ENCODE measurements around the gene ACSL1. TPM values are rescaled to one million over a fixed set of nuclear protein-coding genes. Genes with fewer than 3 reads are reported as not detected.

ACSL1 gene
- total RNA-seq, 2 experiments from 2014 or later = 24.3 to 32.9 TPM

DNA sequence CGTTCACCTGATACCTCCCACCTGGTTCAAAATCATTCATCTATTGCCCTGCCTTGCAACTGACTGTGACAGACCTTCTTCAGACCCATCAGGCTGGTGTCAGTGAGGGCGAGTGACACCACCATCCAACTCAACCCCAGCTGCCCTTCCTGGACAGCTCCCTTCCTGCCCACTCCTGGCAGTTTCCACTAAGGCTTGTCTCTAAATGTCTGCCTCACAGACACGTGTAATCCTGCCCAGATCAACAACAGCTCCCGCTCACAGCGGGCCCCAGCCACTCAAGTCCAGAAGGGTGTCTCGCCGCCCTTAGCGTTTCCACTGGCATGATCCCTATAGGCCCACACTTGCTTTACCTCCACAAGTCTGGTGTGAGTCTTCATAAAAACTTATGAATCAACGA lies 28.9 kb downstream of the ACSL1 start:
- DNase-seq (ENCODE audit: low spot score) = no peak
- intact Hi-C loops (cut with micrococcal nuclease; ENCODE audit: unreplicated experiment) = no loop called here
- H3K36me3 ChIP-seq (ENCODE audit: insufficient read depth, low read length) = peaks cover 14% of the 10 kb centered on the region; the same call in 1 of the 2 replicates
- H3K79me2 ChIP-seq (ENCODE audit: insufficient read depth, low read depth, low read length) = no peaks in the 10 kb centered on the region
- no peaks in the 10 kb centered on the region for H3K9me2 ChIP-seq (ENCODE audit: insufficient read depth, low read length)
- H3K4me1 ChIP-seq (ENCODE audit: insufficient read depth, low read length, poor library complexity, severe bottlenecking) = no peaks in the 10 kb centered on the region
- ChIA-PET POLR2A (no interaction called here), CTCF (ENCODE audit: unreplicated experiment) (no interaction called here)
- BruUV-seq (replicated peaks) = no TSS peak
- TF ChIP-seq CTCF (conservative IDR thresholded peaks at IDR 0.05; ENCODE audit: low read length) (no peak), EZH2phosphoT487 (IDR thresholded peaks at IDR 0.05; ENCODE audit: borderline replicate concordance, low read depth, low read length) (no peak)
- H3K4me3 ChIP-seq (ENCODE audit: low read depth, low read length, poor library complexity, severe bottlenecking) = no peak overlapping the region
- no peak overlapping the region for H3K4me2 ChIP-seq (ENCODE audit: low read length)
- H2AFZ ChIP-seq (ENCODE audit: low read length) = no peak overlapping the region
- no peaks in the 10 kb centered on the region for H3K9me3 ChIP-seq (ENCODE audit: low read length)
- no peak overlapping the region for H3K27ac ChIP-seq (ENCODE audit: low read depth, low read length, poor library complexity, severe bottlenecking)
- H4K20me1 ChIP-seq (ENCODE audit: insufficient read depth, low read length) = no peaks in the 10 kb centered on the region

DNA sequence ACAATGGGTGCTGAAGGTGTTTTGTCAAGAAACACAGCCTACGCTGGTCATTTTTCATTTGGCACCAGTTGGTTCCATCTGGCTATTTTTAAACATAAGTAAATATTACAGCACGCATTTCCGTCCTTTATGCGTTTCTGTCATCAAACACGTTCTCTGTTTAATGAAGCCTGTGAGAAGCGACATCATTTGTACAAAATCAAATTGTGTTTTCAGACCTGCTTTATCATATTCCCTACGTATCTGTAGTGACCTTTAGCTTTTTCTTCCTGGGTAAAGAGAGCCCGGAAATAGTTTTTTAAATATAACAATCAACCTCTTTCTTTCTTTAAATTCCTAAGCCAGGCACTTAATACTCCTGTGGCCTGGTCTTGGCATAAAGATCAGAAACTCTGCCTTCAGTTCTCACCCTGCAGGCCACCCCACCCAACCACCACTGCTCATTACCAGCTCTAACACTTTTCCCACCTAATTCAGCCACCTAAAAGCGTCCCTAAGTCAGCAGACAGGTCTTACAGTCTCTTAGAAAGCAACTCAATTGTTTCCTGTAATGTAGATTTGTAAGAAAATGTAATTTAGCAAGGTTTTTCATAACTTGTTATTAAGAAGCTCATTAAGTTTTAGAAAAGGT lies 30.4 kb downstream of the ACSL1 start:
- no peak overlapping the region for H3K27ac ChIP-seq (ENCODE audit: low read depth, low read length, poor library complexity, severe bottlenecking)
- no TSS peak for BruUV-seq (replicated peaks)
- H3K9me3 ChIP-seq (ENCODE audit: low read length) = no peaks in the 10 kb centered on the region
- POLR2A ChIA-PET = interaction anchor here (0.9 kb wide), 1 partner anchor 244 kb away, joined by 5 read pairs; no protein-coding TSS in a partner anchor
- no peak overlapping the region for H3K4me2 ChIP-seq (ENCODE audit: low read length)
- H3K79me2 ChIP-seq (ENCODE audit: insufficient read depth, low read depth, low read length) = no peaks in the 10 kb centered on the region
- H2AFZ ChIP-seq (ENCODE audit: low read length) = no peak overlapping the region
- intact Hi-C loops (cut with micrococcal nuclease; ENCODE audit: unreplicated experiment) = no loop called here
- H3K4me1 ChIP-seq (ENCODE audit: insufficient read depth, low read length, poor library complexity, severe bottlenecking) = no peaks in the 10 kb centered on the region
- no peaks in the 10 kb centered on the region for H3K9me2 ChIP-seq (ENCODE audit: insufficient read depth, low read length)
- TF ChIP-seq EZH2phosphoT487 (IDR thresholded peaks at IDR 0.05; ENCODE audit: borderline replicate concordance, low read depth, low read length) = no peak
- no peak for TF ChIP-seq CTCF (conservative IDR thresholded peaks at IDR 0.05; ENCODE audit: low read length)
- peaks cover 11% of the 10 kb centered on the region; the same call in 1 of the 2 replicates for H3K36me3 ChIP-seq (ENCODE audit: insufficient read depth, low read length)
- no peaks in the 10 kb centered on the region for H4K20me1 ChIP-seq (ENCODE audit: insufficient read depth, low read length)
- DNase-seq (ENCODE audit: low spot score) = no peak
- no peak overlapping the region for H3K4me3 ChIP-seq (ENCODE audit: low read depth, low read length, poor library complexity, severe bottlenecking)
- CTCF ChIA-PET (ENCODE audit: unreplicated experiment) = interaction anchor here (0.5 kb wide), 1 partner anchor 146 kb away, joined by 7 read pairs; the partner anchor contains the start of genes CASP3 and PRIMPOL

GRCh38 chr4:184794470-184794869 lies 31.3 kb downstream of the ACSL1 start:
- H3K4me3 ChIP-seq (ENCODE audit: low read depth, low read length, poor library complexity, severe bottlenecking) = no peak overlapping the region
- BruUV-seq (replicated peaks) = no TSS peak
- DNase-seq (ENCODE audit: low spot score) = no peak
- no peaks in the 10 kb centered on the region for H3K9me3 ChIP-seq (ENCODE audit: low read length)
- no peak overlapping the region for H3K4me2 ChIP-seq (ENCODE audit: low read length)
- intact Hi-C loops (cut with micrococcal nuclease; ENCODE audit: unreplicated experiment) = no loop called here
- H2AFZ ChIP-seq (ENCODE audit: low read length) = no peak overlapping the region
- H3K4me1 ChIP-seq (ENCODE audit: insufficient read depth, low read length, poor library complexity, severe bottlenecking) = no peaks in the 10 kb centered on the region
- CTCF ChIA-PET (ENCODE audit: unreplicated experiment) = no interaction called here
- no peaks in the 10 kb centered on the region for H3K79me2 ChIP-seq (ENCODE audit: insufficient read depth, low read depth, low read length)
- peaks cover 11% of the 10 kb centered on the region; the same call in 1 of the 2 replicates for H3K36me3 ChIP-seq (ENCODE audit: insufficient read depth, low read length)
- POLR2A ChIA-PET = interaction anchor here (0.6 to 1.0 kb wide), 3 partner anchors 9 to 26 kb away, joined by 3 read pairs; no protein-coding TSS in a partner anchor
- no peak overlapping the region for H3K27ac ChIP-seq (ENCODE audit: low read depth, low read length, poor library complexity, severe bottlenecking)
- H3K9me2 ChIP-seq (ENCODE audit: insufficient read depth, low read length) = no peaks in the 10 kb centered on the region
- TF ChIP-seq EZH2phosphoT487 (IDR thresholded peaks at IDR 0.05; ENCODE audit: borderline replicate concordance, low read depth, low read length) = no peak
- H4K20me1 ChIP-seq (ENCODE audit: insufficient read depth, low read length) = no peaks in the 10 kb centered on the region

All from OCI-LY7 (cell line).